Measurements from ENCODE around the gene WNT6. TPM values are rescaled to one million over a fixed set of nuclear protein-coding genes. Genes with fewer than 3 reads are reported as not detected.

WNT6 gene
- total RNA-seq, 1 experiment from 2014 or later, result not detected

GRCh38 chr2:218859988-218860831, 605 bp downstream of the WNT6 start:
- peak overlapping the region; percentile 71 for H3K4me2 ChIP-seq (ENCODE audit: low read length)
- POLR2A ChIA-PET (ENCODE audit: unreplicated experiment), result no interaction called here
- H3K36me3 ChIP-seq (ENCODE audit: low read depth, low read length), result no peaks in the 10 kb centered on the region
- peak overlapping the region; percentile 42; the same call in 1 of the 2 replicates for H2AFZ ChIP-seq (ENCODE audit: low read length)
- H4K20me1 ChIP-seq (ENCODE audit: low read length), result no peaks in the 10 kb centered on the region
- CTCF ChIA-PET, result interaction anchor here (0.6 kb wide), 1 partner anchor 38 kb away, joined by 13 read pairs; no protein-coding TSS in a partner anchor
- H3K27ac ChIP-seq (ENCODE audit: low read length), result no peak overlapping the region
- H3K4me1 ChIP-seq (ENCODE audit: insufficient read depth, low read length), result no peaks in the 10 kb centered on the region
- H3K9me2 ChIP-seq (replicated peaks; ENCODE audit: low read length), result no peaks in the 10 kb centered on the region
- no TSS peak for BruUV-seq (replicated peaks)
- intact Hi-C loops (cut with micrococcal nuclease), result no loop called here
- TF ChIP-seq EZH2 (IDR thresholded peaks at IDR 0.05; ENCODE audit: low read length, unreplicated experiment) (peak; percentile 92), CTCF (conservative IDR thresholded peaks at IDR 0.05; ENCODE audit: low read depth, low read length) (no peak), EZH2phosphoT487 (IDR thresholded peaks at IDR 0.05; ENCODE audit: borderline replicate concordance, low read length) (peak; percentile 64; the same call in 1 of the 2 replicates)
- no peaks in the 10 kb centered on the region for H3K9me3 ChIP-seq (ENCODE audit: low read length)
- ATAC-seq (peak; percentile 7; the same call in 1 of the 2 replicates), DNase-seq (no peak)
- H3K27me3 ChIP-seq (ENCODE audit: low read length), result peaks cover 30% of the 10 kb centered on the region
- no peaks in the 10 kb centered on the region for H3K79me2 ChIP-seq (ENCODE audit: low read length)
- no peak overlapping the region for H3K9ac ChIP-seq (ENCODE audit: low read length)
- peak overlapping the region; percentile 53; the same call in 1 of the 2 replicates for H3K4me3 ChIP-seq (ENCODE audit: low read length)
- H3F3A ChIP-seq (ENCODE audit: low read length, unreplicated experiment), result no peaks in the 10 kb centered on the region

DNA sequence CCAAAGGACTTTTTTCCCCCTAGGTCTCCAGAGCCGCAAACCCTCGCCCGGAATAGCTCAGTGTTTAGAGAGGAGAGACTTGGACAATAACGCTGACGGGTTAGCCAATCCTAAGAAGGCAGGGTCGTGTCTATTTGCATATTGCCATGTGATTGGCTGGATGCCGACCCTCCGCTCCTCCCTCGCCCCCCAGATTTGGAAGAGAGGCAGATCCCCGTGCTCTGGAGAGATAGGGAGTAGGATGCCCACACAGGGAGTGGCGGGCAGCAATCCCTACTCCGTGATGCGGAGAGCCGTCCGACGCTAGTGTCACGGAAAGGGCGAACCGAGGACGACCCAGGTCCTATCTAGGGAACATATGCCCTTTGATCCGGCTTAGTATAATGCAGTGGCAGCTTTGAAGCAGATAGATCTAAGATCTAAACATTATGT, 1.4 kb downstream of the WNT6 start:
- H3K27ac ChIP-seq (ENCODE audit: low read length), result no peak overlapping the region
- H2AFZ ChIP-seq (ENCODE audit: low read length), result no peak overlapping the region
- no peaks in the 10 kb centered on the region for H3K79me2 ChIP-seq (ENCODE audit: low read length)
- H3K9me2 ChIP-seq (replicated peaks; ENCODE audit: low read length), result no peaks in the 10 kb centered on the region
- POLR2A ChIA-PET (ENCODE audit: unreplicated experiment), result no interaction called here
- DNase-seq (no peak), ATAC-seq (no peak)
- CTCF ChIA-PET, result interaction anchor here (0.6 kb wide), 1 partner anchor 37 kb away, joined by 13 read pairs; no protein-coding TSS in a partner anchor
- H3K9me3 ChIP-seq (ENCODE audit: low read length), result no peaks in the 10 kb centered on the region
- BruUV-seq (replicated peaks), result no TSS peak
- H3K4me2 ChIP-seq (ENCODE audit: low read length), result no peak overlapping the region
- TF ChIP-seq EZH2 (IDR thresholded peaks at IDR 0.05; ENCODE audit: low read length, unreplicated experiment), result no peak
- TF ChIP-seq CTCF (conservative IDR thresholded peaks at IDR 0.05; ENCODE audit: low read depth, low read length), result no peak
- no peak for TF ChIP-seq EZH2phosphoT487 (IDR thresholded peaks at IDR 0.05; ENCODE audit: borderline replicate concordance, low read length)
- H3K9ac ChIP-seq (ENCODE audit: low read length), result no peak overlapping the region
- intact Hi-C loops (cut with micrococcal nuclease), result no loop called here
- H4K20me1 ChIP-seq (ENCODE audit: low read length), result no peaks in the 10 kb centered on the region
- no peak overlapping the region for H3K4me3 ChIP-seq (ENCODE audit: low read length)
- no peaks in the 10 kb centered on the region for H3K36me3 ChIP-seq (ENCODE audit: low read depth, low read length)
- H3F3A ChIP-seq (ENCODE audit: low read length, unreplicated experiment), result no peaks in the 10 kb centered on the region
- H3K4me1 ChIP-seq (ENCODE audit: insufficient read depth, low read length), result no peaks in the 10 kb centered on the region
- peaks cover 30% of the 10 kb centered on the region for H3K27me3 ChIP-seq (ENCODE audit: low read length)

Measured in PC-3 (cell line).